VCaP (cell line): ENCODE data around the gene RBMS1.

Experiments used
- H3K27ac ChIP-seq: fragments of 450-650 bp; 2 replicates; pipeline ENCODE4 v1.5.1; 2017
- TF ChIP-seq, protein P1 (sequence below): fragments of 450-650 bp; conservative IDR thresholded peaks from 2 replicates; pipeline ENCODE4 v1.5.1; 2017; ENCODE audit warnings: mild to moderate bottlenecking, moderate library complexity

Gene RBMS1

DNA sequence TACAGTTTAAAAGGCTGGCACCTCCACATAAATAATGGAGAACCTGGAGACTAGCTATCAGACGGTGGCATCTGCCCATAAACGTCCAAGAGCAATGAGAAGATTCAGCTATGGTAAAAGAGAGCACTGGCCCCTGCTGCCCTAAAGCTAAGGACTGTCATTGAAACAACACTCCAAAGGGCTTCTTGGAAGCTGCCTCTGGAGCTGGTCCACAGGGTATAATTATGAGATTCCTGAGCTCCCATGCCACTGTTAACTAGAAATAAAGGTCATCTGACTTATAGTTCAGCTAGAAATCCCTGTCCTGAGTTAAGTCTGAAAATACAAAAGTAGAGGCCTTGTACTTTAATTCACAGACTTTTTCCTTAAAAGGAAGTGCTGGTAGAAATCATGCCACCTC lies 39.9 kb upstream of the RBMS1 start:
- TF ChIP-seq, protein P1, sequence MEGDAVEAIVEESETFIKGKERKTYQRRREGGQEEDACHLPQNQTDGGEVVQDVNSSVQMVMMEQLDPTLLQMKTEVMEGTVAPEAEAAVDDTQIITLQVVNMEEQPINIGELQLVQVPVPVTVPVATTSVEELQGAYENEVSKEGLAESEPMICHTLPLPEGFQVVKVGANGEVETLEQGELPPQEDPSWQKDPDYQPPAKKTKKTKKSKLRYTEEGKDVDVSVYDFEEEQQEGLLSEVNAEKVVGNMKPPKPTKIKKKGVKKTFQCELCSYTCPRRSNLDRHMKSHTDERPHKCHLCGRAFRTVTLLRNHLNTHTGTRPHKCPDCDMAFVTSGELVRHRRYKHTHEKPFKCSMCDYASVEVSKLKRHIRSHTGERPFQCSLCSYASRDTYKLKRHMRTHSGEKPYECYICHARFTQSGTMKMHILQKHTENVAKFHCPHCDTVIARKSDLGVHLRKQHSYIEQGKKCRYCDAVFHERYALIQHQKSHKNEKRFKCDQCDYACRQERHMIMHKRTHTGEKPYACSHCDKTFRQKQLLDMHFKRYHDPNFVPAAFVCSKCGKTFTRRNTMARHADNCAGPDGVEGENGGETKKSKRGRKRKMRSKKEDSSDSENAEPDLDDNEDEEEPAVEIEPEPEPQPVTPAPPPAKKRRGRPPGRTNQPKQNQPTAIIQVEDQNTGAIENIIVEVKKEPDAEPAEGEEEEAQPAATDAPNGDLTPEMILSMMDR: no peak
- H3K27ac ChIP-seq: no peak overlapping the region

DNA sequence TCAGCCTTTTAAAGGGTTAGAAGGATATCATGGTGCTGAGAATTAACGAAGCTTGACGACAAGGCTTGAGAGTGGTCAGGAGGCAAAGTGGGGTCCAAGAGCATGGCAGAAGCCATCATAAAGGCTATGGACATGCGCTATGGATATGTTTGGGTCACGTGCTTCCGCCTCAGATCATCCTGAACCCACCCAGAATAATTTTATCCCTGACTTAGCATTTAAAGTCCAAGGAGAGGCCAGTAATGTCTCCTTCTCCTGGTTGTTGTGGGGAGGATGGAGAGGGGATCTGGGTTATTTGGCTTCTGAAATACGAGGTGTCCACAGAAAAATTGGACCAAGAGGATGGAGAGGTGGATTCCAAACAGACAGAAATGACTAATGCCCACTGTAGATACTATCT lies 38.8 kb upstream of the RBMS1 start:
- H3K27ac ChIP-seq: no peak overlapping the region
- TF ChIP-seq, protein P1: no peak

DNA sequence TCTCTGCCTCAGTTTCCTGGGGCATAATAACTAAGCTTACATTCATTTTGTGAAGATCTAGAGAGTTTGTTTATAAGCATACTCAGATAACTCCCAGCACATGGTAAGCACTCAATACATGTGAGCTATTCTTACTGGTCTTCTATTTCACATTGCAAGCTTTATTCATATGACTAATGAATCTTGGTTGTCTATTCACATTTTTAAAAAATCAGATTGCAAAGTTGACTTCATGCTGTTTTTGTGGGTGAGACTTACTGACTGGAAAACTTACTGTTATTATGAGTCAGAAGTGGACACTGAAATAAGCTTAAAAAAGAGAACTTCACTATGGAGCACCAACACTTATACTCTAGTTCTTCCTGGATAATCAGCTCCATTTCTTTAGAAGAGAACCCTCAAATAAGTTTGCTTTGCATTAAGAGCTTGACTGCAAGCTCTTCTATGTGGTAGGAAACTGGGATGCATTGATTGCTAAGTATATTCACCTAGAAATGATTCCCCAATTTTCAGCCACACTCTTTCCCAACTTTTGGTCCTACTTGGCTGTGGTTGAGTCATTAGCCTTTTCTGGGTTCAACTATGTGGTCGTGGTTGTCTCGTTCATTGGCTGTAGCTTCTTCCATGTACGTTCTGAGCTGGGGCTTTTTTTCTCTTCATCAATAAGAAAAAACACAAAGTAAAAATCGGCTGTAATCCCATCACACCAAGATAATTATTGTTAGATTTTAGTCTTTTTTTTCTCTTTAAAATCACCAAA lies 29.5 kb upstream of the RBMS1 start:
- TF ChIP-seq, protein P1: no peak
- no peak overlapping the region for H3K27ac ChIP-seq

DNA sequence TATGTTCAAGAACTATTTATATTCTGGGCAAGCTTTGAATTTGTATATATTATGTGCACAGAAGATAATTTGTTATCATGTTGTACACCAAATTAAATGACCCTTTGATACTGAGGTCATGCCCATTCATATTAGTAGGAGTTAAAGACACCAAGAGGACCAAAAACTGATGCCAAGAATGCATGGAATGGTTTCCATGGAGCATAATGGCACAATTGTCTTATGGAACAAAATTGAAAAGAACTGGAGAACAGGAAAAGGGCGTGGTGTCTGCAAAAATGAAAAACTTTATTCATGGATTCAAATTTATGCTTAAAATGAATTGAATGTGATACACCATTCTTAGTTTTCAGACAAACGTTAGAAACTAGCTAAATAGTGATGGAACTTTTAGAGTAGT lies 24.1 kb upstream of the RBMS1 start:
- no peak overlapping the region for H3K27ac ChIP-seq
- TF ChIP-seq, protein P1: no peak

DNA sequence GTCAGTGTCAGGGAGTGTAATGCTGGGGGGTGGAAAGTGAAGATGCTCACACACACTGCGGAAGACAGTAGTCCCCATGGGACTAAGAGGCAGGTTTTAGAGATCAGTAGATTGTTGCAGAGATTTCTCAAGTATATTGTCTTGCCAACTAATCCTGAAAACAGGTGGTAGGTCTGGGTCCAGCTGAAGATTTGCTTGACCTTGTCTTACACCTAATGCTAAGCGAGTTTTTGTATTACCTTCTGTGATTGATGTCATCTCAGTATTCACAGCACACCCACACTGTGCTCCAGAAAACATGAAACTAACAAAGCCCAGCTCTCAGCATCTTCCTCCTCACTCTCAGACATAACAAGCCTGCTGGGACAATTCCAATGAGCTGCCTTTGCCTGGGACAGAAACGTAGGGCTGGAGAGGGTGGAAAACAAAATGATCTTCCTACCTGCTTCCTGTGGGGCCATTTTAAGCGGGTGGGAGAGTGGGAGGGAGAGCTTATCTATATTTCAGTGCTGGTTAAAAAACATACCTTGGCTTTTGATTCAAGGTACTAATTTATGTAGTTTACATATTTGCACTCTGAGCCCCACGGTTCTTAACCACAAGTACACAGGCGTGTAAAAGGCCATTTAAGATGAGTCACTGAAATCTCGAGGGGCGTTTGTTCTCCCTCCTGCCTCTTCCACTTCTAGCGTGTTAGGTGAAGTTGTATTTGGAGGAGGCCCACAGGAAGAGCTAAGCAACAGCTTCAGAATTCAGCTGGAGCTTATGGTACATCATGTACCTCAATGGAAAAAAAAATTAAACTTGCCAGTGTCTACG lies 23.1 kb upstream of the RBMS1 start:
- TF ChIP-seq, protein P1: no peak
- no peak overlapping the region for H3K27ac ChIP-seq

DNA sequence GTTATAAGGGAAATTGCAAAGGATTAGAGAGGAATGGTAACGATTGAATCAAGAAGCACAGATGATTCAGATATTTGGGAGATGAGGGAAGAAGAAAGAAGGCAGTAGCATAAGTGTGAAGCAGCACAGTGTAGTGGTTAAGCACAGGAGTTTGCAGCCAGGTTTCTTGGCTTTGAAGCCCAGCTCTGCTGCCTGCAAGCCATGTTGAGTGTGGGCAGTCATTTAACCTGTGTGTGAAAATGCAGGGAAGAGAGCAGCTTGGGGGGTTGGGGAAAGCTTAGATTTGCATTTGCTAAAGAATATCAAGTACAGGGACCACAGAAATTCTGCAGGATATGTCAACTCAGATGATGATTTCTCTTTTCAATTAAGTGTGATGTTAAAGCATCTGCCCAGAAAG lies 21.5 kb upstream of the RBMS1 start:
- H3K27ac ChIP-seq: no peak overlapping the region
- TF ChIP-seq, protein P1: no peak

DNA sequence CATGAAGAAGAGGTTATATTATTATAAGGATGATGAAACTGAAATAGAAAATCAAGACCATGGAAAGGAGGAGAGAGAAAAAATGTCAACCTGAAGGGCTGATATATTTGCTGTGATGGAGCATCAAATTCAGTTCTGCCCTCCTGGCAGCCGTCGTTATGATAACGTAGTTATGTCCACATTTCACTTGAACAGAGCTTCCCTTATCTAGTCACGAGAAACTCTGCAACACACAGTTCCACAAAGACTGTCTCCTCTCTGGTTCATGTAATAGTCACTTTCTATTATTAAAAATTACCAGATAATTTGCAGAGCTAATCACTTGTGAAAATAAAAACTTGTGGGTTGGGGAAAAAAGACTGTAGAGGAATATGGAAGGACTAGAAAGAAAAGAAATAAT lies 19.5 kb upstream of the RBMS1 start:
- TF ChIP-seq, protein P1: no peak
- no peak overlapping the region for H3K27ac ChIP-seq
